Measurements from ENCODE around the gene KCNQ1. TPM values are rescaled to one million over a fixed set of nuclear protein-coding genes. Genes with fewer than 3 reads are reported as not detected.

The KCNQ1 gene
- total RNA-seq, 1 experiment from 2014 or later = 2.3 TPM

DNA sequence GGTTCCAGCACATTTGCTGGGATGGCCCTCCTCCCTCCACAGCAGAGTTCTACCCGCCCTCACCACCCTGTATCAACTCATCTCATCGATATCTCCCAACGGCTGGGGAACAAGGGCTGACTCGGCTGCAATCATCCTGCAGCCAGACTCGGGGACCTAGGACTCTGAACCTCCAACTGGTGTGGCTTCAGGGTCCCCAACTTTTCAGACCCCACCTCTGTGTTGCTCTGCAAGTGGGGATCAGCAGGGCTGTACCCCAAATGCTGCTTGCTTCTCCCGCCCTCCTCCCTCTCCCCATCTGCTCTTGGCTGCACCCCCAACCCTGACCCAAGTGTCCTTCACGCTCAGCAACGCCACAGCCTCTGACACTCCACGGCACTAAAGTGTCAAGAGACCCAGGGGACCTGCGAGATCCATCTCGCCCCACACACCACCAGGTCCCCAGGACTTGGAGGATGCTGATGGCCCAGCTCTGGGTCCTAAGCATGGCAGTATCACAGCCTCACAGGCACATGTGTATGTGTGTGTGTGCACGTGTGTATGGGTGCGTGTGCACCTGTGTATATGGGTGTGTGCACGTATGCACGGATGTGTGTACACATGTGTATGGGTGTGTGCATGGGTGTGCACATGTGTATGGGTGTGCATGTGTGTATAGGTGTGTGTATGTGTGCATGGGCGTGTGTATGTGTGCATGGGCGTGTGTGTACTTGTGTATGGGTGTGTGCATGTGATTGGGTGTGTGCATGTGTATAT, 26.4 kb downstream of the KCNQ1 start:
- no peak overlapping the region for H3K18ac ChIP-seq (ENCODE audit: insufficient read length, low read depth, low read length)
- no peak overlapping the region for H3K27ac ChIP-seq (ENCODE audit: insufficient read length, low read depth, low read length)
- H3K4me2 ChIP-seq (ENCODE audit: insufficient read depth, insufficient read length, low read length) = no peak overlapping the region
- TF ChIP-seq, protein P1, sequence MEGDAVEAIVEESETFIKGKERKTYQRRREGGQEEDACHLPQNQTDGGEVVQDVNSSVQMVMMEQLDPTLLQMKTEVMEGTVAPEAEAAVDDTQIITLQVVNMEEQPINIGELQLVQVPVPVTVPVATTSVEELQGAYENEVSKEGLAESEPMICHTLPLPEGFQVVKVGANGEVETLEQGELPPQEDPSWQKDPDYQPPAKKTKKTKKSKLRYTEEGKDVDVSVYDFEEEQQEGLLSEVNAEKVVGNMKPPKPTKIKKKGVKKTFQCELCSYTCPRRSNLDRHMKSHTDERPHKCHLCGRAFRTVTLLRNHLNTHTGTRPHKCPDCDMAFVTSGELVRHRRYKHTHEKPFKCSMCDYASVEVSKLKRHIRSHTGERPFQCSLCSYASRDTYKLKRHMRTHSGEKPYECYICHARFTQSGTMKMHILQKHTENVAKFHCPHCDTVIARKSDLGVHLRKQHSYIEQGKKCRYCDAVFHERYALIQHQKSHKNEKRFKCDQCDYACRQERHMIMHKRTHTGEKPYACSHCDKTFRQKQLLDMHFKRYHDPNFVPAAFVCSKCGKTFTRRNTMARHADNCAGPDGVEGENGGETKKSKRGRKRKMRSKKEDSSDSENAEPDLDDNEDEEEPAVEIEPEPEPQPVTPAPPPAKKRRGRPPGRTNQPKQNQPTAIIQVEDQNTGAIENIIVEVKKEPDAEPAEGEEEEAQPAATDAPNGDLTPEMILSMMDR (conservative IDR thresholded peaks at IDR 0.05) = no peak
- H4K91ac ChIP-seq (ENCODE audit: insufficient read length, low read depth, low read length) = no peak overlapping the region
- Mint-ChIP-seq H3K4me3 (no peak overlapping the region; a peak in 1 of 5 replicates), H3K4me1 (no peaks in the 10 kb centered on the region), H3K27ac (no peak overlapping the region), H3K27me3 (ENCODE audit: low read depth) (peaks cover 86% of the 10 kb centered on the region), H3K9me3 (no peaks in the 10 kb centered on the region), H3K36me3 (ENCODE audit: insufficient read depth in 1 of 3, low read depth in 3 of 3) (no peaks in the 10 kb centered on the region; a peak in 1 of 7 replicates)
- H3K79me2 ChIP-seq (ENCODE audit: insufficient read depth, low read length) = no peaks in the 10 kb centered on the region
- no peak overlapping the region; the same call in 1 of the 2 replicates for H3K14ac ChIP-seq (ENCODE audit: insufficient read depth, low read length)
- no peak overlapping the region for H3T11ph ChIP-seq (ENCODE audit: low read length)
- no peaks in the 10 kb centered on the region for H3K9me3 ChIP-seq (ENCODE audit: control insufficient read depth, low read depth, low read length)
- H4K8ac ChIP-seq (replicated peaks; ENCODE audit: insufficient read length, low read depth, low read length) = no peak overlapping the region
- H2BK120ac ChIP-seq (ENCODE audit: low read depth, low read length, poor library complexity, severe bottlenecking) = no peak overlapping the region
- no peak overlapping the region for H3K56ac ChIP-seq (ENCODE audit: insufficient read length, low read depth, low read length)
- no CpG with 5 or more reads among the region's 17 CpGs for WGBS (ENCODE audit: extremely low coverage, insufficient read length, low lambda C conversion rate)
- DNase-seq = no peak
- H3K23ac ChIP-seq (ENCODE audit: insufficient read length, low read depth, low read length) = no peak overlapping the region
- H2BK12ac ChIP-seq (ENCODE audit: insufficient read length, low read depth, low read length) = no peak overlapping the region
- no peak overlapping the region for H4K5ac ChIP-seq (ENCODE audit: insufficient read length, low read depth, low read length)
- H3K27me3 ChIP-seq (ENCODE audit: insufficient read depth, low read length) = peaks cover 2% of the 10 kb centered on the region; the same call in 1 of the 2 replicates
- H4K20me1 ChIP-seq (ENCODE audit: control insufficient read depth, insufficient read depth, insufficient read length) = no peaks in the 10 kb centered on the region
- H3K9ac ChIP-seq (ENCODE audit: extremely low read depth, insufficient read length, low read length) = no peak overlapping the region
- H2AFZ ChIP-seq (ENCODE audit: low read length) = no peak overlapping the region
- H2BK20ac ChIP-seq (ENCODE audit: low read depth, low read length, poor library complexity, severe bottlenecking) = no peak overlapping the region
- no peaks in the 10 kb centered on the region for H3K79me1 ChIP-seq (ENCODE audit: insufficient read depth, low read depth, low read length, poor library complexity, severe bottlenecking)
- no peak overlapping the region for H2BK5ac ChIP-seq (ENCODE audit: insufficient read length, low read length)
- no peaks in the 10 kb centered on the region for H3K23me2 ChIP-seq (ENCODE audit: insufficient read length, low read depth, low read length, poor library complexity, severe bottlenecking)
- no peaks in the 10 kb centered on the region for H3K4me1 ChIP-seq (ENCODE audit: insufficient read depth, low read length)
- no peak overlapping the region for H3K4ac ChIP-seq (ENCODE audit: low read depth, low read length)
- no peak overlapping the region for H2AK5ac ChIP-seq (ENCODE audit: insufficient read length, low read length)
- no peak overlapping the region for H2BK15ac ChIP-seq (ENCODE audit: low read depth, low read length)

All from H9 (cell line).